Measurements from ENCODE around the gene KANSL1.

DNA sequence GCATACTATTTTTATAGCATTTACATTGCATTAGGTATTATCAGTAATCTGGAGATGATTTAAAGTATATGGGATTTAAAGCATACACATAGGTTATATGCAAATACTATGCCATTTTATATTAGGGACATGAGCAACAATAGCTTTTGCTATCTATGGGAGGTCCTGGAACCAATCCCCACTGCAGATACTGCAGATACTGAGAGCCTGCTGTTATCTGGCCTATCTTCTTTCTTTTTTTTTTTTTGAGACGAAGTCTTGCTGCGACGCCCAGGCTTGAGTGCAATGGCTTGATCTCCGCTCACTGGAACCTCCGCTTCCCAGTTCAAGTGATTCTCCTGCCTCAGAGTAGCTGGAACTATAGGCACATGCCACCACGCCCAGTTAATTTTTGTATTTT is 156.7 kb downstream of the KANSL1 start:
- TF ChIP-seq YY1 (IDR thresholded peaks at IDR 0.05; ENCODE audit: low read depth) (no peak), EP300 (IDR thresholded peaks at IDR 0.05; ENCODE audit: borderline replicate concordance) (no peak), NFIC (IDR thresholded peaks at IDR 0.05) (no peak), CEBPB (IDR thresholded peaks at IDR 0.05) (no peak)
- TF ChIP-seq, protein P1, sequence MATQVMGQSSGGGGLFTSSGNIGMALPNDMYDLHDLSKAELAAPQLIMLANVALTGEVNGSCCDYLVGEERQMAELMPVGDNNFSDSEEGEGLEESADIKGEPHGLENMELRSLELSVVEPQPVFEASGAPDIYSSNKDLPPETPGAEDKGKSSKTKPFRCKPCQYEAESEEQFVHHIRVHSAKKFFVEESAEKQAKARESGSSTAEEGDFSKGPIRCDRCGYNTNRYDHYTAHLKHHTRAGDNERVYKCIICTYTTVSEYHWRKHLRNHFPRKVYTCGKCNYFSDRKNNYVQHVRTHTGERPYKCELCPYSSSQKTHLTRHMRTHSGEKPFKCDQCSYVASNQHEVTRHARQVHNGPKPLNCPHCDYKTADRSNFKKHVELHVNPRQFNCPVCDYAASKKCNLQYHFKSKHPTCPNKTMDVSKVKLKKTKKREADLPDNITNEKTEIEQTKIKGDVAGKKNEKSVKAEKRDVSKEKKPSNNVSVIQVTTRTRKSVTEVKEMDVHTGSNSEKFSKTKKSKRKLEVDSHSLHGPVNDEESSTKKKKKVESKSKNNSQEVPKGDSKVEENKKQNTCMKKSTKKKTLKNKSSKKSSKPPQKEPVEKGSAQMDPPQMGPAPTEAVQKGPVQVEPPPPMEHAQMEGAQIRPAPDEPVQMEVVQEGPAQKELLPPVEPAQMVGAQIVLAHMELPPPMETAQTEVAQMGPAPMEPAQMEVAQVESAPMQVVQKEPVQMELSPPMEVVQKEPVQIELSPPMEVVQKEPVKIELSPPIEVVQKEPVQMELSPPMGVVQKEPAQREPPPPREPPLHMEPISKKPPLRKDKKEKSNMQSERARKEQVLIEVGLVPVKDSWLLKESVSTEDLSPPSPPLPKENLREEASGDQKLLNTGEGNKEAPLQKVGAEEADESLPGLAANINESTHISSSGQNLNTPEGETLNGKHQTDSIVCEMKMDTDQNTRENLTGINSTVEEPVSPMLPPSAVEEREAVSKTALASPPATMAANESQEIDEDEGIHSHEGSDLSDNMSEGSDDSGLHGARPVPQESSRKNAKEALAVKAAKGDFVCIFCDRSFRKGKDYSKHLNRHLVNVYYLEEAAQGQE (IDR thresholded peaks at IDR 0.05; ENCODE audit: low read depth) = no peak
- TF ChIP-seq, protein P2, sequence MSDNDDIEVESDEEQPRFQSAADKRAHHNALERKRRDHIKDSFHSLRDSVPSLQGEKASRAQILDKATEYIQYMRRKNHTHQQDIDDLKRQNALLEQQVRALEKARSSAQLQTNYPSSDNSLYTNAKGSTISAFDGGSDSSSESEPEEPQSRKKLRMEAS (IDR thresholded peaks at IDR 0.05) = no peak
